Glutamatergic neuron (in vitro differentiated cells): Measurements from ENCODE around the gene ATIC. TPM values are rescaled to one million over a fixed set of nuclear protein-coding genes. Genes with fewer than 3 reads are reported as not detected.

Source experiments
- DNase-seq: peaks from one replicate; pipeline ENCODE4 v3.0.0; 2022
- H3K27ac Mint-ChIP-seq: one replicate; pipeline ENCODE4 v1.8.0; 2020; ENCODE audit warnings: mild to moderate bottlenecking, mixed read lengths, inconsistent platforms; ENCODE audit not compliant: unreplicated experiment
- H3K27me3 Mint-ChIP-seq: one replicate; pipeline ENCODE4 v1.8.0; 2020; ENCODE audit warnings: mild to moderate bottlenecking, moderate library complexity, mixed read lengths, inconsistent platforms; ENCODE audit not compliant: unreplicated experiment
- H3K36me3 Mint-ChIP-seq: one replicate; pipeline ENCODE4 v1.8.0; 2020; ENCODE audit warnings: mild to moderate bottlenecking, mixed read lengths, inconsistent platforms; ENCODE audit not compliant: unreplicated experiment
- H3K4me1 Mint-ChIP-seq: one replicate; pipeline ENCODE4 v1.8.0; 2020; ENCODE audit warnings: mild to moderate bottlenecking, low read depth, mixed read lengths, inconsistent platforms; ENCODE audit not compliant: unreplicated experiment
- H3K4me3 Mint-ChIP-seq: one replicate; pipeline ENCODE4 v1.8.0; 2020; ENCODE audit warnings: mild to moderate bottlenecking, mixed read lengths, inconsistent platforms; ENCODE audit not compliant: unreplicated experiment
- H3K9me3 Mint-ChIP-seq: one replicate; pipeline ENCODE4 v1.8.0; 2020; ENCODE audit warnings: mild to moderate bottlenecking, moderate library complexity, mixed read lengths, inconsistent platforms; ENCODE audit not compliant: unreplicated experiment
- total RNA-seq: library from RNA; stranded (reverse); fragmentation: NEBNext Ultra II Directional; extraction: Animal tissue kit (Norgen Biotek cat#: 25700); gene quantifications from one replicate; pipeline ENCODE4 v1.2.1, GENCODE V29; 2021; ENCODE audit not compliant: unreplicated experiment
- TF ChIP-seq, protein P1 (sequence below): fragments of 200-600 bp; sonication (generic); IDR thresholded peaks from one replicate; pipeline ENCODE4 v1.5.0; 2021; ENCODE audit not compliant: partially characterized antibody, unreplicated experiment

Gene ATIC
- total RNA-seq, 1 donor from 2014 or later, result 51.5 TPM

DNA sequence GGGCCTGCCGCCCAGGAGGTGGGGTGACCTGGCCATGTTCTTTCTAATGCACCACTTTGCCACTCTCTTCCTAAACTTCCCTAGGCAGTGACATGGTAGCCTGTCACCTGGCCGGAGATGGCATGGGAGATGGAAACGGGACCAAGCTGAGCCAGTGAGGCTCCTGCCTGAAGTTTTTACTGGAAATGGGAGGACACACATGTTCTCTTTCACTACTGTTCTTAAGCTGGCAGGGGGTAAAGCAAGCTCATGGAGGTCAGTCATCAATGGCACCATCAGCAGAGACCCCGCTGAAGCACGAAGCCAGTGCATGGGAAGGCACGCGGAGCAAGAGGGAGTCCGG lies 50.7 kb downstream of the ATIC start:
- Mint-ChIP-seq H3K36me3 (no peaks in the 10 kb centered on the region), H3K9me3 (no peaks in the 10 kb centered on the region), H3K4me3 (no peak overlapping the region), H3K4me1 (peaks cover 2% of the 10 kb centered on the region), H3K27me3 (no peaks in the 10 kb centered on the region), H3K27ac (no peak overlapping the region)
- TF ChIP-seq, protein P1, sequence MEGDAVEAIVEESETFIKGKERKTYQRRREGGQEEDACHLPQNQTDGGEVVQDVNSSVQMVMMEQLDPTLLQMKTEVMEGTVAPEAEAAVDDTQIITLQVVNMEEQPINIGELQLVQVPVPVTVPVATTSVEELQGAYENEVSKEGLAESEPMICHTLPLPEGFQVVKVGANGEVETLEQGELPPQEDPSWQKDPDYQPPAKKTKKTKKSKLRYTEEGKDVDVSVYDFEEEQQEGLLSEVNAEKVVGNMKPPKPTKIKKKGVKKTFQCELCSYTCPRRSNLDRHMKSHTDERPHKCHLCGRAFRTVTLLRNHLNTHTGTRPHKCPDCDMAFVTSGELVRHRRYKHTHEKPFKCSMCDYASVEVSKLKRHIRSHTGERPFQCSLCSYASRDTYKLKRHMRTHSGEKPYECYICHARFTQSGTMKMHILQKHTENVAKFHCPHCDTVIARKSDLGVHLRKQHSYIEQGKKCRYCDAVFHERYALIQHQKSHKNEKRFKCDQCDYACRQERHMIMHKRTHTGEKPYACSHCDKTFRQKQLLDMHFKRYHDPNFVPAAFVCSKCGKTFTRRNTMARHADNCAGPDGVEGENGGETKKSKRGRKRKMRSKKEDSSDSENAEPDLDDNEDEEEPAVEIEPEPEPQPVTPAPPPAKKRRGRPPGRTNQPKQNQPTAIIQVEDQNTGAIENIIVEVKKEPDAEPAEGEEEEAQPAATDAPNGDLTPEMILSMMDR, result no peak
- DNase-seq, result no peak

DNA sequence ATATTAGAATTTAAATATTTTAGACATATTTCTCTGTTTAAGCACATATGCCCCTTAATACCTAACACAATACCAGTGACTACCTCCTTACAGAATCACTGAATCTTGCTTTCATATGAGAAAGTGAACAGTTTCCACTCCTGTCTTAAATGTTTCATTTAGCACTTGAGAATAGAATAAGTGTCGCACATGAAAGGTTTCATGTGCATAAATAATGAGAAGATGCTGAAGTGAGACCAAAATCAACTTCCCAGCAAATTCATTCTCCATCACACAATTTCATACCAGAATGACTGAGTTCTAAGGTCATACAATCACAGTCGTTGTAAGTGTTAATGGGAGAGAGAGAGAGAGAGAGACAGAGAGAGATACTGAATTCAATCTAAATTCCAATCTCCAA lies 51.2 kb downstream of the ATIC start:
- Mint-ChIP-seq H3K36me3 (no peaks in the 10 kb centered on the region), H3K4me1 (peaks cover 2% of the 10 kb centered on the region), H3K27me3 (no peaks in the 10 kb centered on the region), H3K4me3 (no peak overlapping the region), H3K9me3 (no peaks in the 10 kb centered on the region), H3K27ac (no peak overlapping the region)
- TF ChIP-seq, protein P1, result no peak
- DNase-seq, result no peak

DNA sequence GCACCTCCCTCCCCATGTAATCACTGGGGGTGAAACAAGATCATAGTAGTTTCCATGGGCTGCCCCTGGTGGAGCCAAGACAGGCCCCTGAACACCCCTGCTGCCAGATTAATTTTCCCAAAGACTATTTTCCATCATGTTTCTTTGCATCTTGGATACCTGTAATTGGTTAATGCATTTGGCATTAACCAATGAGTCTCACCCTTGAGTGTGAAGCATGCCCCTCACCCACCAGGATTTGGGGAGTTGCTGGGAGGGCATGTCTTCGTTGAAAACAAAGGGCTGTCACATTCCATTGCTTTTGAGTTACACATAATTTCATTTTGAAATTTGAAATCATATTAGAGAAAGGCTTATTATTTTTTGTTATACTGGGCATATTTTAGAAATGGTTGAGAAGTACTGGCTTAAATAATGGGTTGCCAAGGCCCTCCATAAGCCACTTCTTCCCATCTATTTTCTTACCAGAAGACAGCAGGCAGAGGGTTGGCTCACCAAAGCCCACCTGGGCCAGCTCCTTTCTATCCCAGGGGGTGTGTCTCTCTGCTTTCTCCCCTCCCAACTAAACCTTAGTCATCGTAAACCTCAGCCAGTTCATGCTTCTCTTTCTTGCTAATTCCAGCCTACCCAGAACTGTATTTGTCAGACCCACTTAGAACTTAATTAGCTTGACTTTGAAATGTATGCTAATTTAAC lies 51.8 kb downstream of the ATIC start:
- TF ChIP-seq, protein P1, result no peak
- Mint-ChIP-seq H3K9me3 (no peaks in the 10 kb centered on the region), H3K36me3 (no peaks in the 10 kb centered on the region), H3K4me3 (no peak overlapping the region), H3K4me1 (no peaks in the 10 kb centered on the region), H3K27me3 (no peaks in the 10 kb centered on the region), H3K27ac (no peak overlapping the region)
- DNase-seq, result no peak

DNA sequence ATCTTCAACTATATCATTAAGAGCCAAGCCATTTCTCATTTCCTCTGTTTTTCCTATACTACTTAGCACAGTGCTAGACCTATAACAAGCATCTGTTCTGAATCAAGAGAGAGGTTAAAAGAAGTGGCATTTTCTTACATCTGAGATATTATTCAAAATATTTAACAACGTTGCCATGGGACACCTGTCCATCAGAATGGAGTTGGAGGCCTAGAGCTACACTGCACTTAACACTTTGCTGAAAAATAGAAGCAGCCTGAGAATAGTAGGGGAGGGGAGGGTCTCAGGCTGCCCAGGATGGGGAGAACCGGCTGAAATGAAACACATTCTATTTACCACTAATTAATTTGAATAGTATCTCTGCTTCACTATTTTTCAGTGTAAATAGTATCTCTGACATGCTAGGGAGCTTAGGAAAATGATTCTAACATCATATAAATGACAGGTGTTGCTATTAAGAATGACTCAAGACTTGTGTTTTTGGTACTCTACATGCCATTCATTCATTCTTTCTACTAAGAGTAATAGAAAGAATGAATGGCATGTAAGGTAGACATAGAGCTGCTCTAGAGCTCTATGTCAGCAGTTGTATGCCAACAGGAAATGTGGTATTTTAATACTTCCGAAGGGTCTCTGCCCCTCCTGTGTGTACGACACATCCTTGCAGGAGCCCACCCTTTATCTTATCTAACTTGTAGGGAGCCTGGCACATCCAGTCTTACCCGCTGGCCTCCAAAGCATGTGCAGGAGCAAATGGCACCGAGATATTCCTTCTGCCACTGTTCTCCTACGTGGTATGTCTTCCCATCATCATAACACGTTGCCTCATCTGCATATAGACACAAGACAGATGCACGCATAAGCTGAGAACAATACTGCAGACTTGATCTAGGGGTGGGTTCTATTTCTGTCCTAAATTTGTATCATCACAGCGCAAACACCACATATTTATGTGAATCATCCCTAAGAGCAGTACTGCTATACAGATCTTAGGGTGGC lies 52.6 kb downstream of the ATIC start:
- H3K4me3 Mint-ChIP-seq, result no peak overlapping the region
- TF ChIP-seq, protein P1, result no peak
- H3K36me3 Mint-ChIP-seq, result no peaks in the 10 kb centered on the region
- DNase-seq, result no peak
- H3K9me3 Mint-ChIP-seq, result no peaks in the 10 kb centered on the region
- no peaks in the 10 kb centered on the region for H3K4me1 Mint-ChIP-seq
- H3K27me3 Mint-ChIP-seq, result no peaks in the 10 kb centered on the region
- no peak overlapping the region for H3K27ac Mint-ChIP-seq
